HG03025 (cell line): Measurements from ENCODE around the gene ZBTB1.
"Not testable (repeated sequence)": the region's sequence is repeated elsewhere in the genome, so short reads cannot be mapped to it uniquely, and the experiment has no call there.

ENCODE experiments used
- ATAC-seq: cut with Tn5 transposase; IDR thresholded peaks from one replicate; pipeline ENCODE4 v1.9.1; 2021; ENCODE audit warnings: mild to moderate bottlenecking, moderate library complexity; ENCODE audit not compliant: unreplicated experiment, low FRiP score

ZBTB1 gene

DNA sequence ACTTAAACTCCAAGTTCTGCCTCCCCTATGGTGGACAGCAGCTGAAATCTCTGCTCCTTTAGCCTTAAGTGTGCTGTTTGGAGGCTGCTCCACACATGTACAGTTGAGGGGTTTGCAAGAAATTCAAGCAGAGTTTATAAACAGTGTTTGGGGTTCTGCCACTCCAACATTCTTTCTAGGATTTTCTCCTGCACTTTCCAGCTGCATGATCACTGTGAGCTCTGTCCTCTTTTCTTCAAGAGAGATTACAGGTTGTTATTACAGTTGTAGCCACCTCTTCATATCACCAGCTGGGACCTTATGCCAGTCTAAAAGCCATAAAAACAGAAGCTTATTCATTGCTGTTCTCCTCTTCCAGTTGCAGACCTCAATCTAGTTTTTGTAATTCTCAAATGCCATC is 9.3 kb upstream of the ZBTB1 start:
- no peak for ATAC-seq

DNA sequence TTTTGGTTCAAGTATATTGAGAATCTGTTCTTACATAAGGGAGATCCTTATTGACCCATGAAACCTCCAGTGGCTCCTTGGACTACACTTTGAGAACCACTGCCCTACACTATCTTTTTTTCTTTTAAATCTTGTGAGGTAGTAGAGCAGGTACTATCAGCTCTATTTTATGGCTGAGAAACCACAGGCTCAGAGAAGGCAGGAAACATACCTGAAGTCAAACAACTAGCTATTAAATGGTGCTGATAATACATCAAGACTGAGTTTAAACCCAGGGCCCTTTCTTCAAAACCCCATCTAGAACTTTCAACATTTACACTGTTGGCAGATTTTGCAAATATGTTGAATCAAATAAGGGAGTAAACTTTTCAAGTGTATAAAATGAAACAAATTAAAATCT is 7.8 kb upstream of the ZBTB1 start:
- no peak for ATAC-seq

DNA sequence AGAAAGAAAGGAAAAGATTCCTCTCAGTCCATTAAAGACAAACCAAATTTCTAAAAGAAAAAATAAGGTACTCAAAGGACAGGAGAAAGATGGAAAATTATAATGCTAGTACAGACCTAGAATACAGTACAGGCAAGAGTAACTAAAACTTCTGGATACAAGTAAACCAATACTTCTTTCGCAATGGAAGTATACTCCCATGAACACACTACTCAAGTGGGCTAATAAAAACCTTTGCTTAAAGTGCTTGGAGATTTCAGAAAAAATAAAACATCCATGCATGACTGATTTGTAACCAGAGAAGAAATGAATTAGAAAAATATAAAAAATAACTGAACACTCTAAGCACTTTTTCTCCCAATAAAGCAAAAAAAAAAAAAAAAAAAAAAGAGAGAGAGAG is 4.5 kb upstream of the ZBTB1 start:
- no peak for ATAC-seq

DNA sequence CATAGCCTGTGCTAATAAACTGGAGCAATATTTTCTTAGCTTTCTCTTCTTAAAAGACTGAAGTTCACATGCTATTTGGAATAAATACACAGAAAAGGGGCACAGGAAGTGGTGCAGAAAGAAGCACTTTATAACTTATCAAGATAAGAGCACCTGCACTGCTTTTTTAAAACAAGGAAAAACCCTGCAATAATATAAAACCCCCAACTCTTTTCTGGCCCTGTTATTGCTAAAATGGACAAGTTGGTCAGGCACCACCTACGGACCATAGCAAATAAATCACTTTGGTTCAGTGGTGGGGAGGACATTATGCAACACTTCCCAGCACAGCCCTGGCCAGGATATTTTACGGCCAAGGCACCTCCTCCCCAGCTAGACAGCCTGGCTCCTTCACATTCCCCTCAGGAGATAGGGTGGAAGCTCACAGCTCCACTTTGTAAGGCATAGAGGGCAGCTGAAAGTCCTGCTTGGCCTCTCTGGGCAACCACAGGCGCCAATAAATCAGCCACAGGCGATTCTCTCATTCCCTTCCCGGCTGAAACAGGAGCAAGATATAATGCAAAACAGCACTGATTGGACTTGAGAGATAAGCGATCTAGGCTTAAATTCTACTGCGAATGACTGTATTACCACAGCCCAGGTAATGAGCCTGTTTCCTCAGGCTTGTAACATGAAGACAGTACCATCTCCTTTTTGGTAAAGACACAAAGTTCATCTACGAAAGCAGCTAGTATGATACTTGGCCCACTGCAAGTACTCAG is 3.0 kb upstream of the ZBTB1 start:
- no peak for ATAC-seq

DNA sequence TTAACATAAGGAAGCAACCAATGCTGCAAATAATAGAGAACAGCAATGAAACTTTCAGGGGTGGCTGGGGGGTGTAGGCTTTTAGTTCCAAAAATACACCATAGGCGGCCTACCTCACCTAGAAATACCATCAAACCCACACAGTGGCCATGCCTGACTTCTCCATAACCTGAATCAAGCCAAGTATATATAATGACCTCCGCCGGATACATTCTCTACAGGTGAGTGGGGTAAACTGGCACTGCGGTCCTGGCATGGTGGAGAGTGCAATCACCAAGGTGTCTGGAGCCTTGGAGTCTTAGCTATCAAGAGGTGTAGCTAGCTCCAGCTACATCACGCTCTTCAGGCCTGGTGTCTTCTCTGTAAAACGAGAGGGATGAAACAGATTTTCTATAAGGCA is 2.1 kb upstream of the ZBTB1 start:
- no peak for ATAC-seq

DNA sequence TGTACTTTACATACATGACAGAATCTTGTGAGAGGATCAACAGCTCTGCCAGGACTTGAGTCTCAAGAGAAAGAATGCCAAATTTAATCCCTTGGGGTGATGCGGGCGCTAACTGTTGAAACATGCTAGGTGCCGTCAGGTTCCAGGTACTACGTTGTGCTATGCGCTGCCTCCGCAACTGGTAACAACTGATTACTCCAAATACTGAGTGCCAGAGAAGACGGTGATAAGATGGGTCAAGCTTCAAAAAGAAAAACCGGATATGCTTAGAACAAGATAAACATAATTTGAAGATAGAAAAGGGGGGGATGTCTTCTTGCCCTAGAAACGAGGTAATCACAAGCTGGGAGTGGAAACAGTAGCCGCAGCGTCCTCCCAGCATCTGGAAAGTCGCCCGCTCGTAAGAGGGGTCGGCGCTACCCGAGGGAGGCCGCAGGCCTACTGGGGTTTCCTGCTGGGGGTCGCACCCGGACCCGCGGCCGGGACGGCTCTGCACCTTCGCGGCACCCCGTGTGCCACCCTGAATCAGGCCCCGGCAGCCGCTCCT is 1.6 kb upstream of the ZBTB1 start:
- no peak for ATAC-seq

DNA sequence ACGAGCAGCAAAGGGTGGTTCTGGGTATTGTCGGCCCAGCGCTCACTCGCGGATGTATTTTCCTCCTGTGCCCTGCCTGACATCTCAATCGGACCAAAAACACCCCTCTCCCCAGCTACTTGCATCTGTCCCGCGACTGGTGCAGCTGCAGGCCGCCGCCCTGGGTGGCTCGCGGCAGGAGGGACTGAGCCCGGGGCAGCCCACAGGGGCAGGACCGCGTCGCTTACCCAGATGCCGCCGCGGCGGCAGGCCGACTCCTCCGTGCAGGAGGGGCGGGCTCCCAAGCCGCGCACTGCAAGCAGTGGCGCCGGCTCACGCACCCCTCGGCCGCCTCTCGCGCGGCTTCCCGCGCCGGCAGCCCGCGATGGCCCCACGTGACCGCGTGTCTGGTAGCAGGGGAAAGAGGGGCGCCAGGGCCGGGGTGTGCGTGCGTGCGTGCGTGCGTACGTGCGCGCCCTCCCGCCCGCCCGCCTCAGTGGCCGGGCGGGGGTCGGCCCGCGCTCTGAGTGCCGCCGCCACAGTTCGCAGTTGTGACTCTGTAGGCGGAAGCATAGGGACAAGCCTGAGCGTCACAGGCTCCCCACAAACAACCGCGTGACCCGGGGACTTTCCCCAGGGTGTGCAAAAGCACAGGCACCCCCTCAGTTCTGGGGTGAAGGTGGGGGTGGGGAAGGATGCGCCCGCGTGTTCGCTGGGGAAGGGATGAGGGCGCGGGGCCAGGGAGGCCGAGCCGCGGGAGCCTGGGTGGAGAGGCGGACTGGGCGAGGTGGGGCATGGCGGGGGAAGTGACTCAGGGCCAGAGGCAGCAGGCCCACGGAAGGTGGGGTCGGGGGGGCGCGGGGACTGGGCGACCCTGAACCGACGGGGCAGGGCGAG is 898 bp upstream of the ZBTB1 start, which contains the start of gene ZBTB25:
Gene ZBTB25, minus strand, starts transcription at position 405 of the 876 bp plus-strand sequence. CDS start 13,305 bp downstream, outside the sequence.
- peak; percentile 57 for ATAC-seq

DNA sequence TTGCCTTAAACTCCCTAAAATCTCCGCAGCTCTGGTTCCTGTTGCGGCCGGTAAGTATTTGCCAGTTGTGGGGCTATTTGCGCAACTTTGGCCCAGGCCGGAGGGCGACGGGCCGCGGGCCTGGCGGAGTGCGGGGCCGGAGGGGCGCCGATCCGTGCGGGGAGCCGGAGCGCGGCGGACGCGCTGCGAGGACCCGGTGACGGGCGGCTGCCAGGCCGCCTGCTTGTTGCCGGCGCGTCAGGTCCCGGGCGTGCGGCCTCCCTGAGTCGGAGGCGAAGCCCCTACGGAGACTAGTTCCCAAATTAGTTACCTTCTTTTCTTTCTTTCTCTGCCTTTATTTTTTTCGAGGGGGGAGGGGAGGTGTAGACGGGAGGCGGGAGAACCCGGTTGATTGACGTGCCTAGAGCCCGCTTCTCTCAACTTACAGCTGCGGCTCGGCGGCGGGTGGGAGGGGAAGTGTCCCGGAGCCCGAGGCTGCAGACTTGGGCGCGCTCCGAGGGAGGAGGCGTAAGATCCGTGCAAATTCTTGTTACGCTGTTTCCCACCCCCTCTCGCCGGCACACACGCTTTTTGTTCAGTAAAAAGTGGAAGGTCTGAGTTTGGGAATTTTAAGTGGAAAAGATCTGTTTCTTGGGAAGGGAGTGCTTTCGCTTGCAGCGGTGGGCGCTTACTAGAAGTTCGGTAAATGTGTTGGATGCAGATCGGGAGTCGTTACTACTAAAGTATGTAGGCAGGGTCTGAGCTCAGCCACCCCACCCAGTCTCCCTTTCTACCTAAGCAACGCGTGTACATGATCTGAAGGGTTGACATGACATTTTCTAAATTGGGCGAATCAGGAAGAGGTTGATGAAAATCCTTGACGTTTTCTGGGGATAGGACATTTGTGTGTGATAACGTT is 576 bp downstream of the ZBTB1 start:
- ATAC-seq, result peak; percentile 30

DNA sequence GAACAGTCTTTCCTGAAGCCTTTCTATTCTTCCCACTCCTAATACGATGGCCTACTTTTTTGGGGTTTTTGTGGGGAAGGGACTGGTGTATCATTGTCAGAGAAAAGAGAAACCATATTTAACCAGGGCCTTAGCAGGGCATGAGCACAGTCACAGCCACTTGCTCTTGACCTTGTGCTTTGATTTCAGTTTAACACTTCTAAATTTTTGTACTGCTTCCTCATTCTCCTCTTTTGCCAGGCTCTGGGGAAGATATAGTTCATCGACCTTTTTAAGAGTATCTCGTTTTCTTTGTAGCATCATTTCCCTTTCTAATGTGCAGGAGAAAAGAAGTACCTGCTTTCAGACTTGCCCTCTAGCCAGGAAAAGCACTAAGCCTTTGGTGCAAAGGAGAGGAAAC is 2.2 kb downstream of the ZBTB1 start:
- ATAC-seq, result no peak

DNA sequence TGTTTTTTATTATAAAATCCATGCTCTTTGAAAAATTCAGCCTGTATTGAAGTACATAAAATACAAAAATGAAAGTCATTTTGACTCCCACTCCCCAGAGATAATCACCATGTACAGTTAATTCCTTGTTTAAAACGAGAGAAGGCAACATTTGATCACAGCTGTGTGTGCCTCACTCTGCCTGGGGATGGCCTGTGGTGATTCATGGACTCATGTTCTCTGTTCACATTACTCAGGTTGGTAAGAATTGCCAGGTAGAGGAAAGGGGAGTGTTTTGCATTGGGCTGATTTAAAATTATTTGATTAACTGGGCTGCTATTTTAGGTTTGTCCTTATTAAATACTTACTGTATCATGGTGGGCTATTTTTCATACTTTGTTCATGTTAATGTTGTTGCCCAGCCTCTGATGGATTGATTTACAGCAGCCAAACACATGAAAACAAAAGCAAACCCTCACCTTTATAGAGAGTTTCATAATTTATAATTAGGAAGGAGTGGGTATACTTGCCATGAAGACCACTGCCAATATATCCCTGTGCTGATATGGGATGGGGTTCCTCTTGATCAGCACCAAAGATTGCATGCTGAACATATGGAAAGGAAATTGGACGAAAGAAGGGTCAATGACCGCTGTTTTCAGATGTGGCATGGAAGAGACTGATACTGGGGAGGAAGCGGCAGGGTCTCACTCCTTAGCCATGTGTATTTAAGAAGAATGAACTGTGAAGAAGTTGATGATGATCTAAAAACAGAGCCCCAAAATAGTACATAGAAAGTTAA is 3.0 kb downstream of the ZBTB1 start:
- no peak for ATAC-seq

DNA sequence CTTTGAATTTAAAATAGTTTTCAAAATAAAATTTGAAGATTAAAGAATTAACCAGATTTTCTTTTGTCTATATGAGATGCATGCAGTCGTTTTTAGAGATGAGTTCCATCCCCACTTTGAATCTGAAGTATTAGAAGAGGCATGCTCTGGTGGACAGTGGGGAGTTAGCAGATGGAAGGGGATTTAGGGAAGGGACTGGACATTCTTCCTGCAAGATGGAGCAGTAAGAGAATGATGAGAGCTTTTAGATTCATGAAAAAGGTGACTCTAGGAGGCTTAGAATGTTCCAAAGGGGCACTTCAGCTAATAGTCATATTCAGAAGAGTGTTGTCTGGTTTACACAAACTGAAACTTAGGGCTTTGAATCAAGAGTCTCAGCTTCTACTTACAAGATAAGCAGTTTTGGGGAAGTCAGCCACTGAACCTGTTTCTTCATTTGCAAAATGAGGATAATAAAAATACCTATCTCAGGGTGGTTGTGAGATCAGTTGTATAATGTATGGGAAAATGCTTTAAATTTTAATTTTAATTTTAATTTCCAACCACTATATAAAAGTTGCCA is 3.7 kb downstream of the ZBTB1 start:
- ATAC-seq, result no peak

DNA sequence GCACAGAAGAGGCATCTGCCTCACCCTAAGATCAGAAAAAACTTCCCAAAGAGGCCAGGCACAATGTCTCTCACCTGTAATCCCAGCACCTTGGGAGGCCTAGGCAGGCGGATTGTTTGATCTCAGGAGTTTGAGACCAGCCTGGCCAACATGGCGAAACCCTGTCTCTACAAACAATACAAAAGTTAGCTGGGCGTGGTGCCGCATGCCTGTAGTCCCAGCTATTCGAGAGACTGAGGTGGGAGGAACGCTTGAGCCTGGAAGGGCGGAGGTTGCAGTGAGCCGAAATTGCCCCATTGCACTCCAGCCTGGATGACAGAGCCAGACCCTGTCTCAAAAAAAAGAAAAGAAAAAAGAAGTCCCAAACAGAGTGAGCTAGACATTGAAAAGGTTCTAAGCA is 4.5 kb downstream of the ZBTB1 start:
- no peak for ATAC-seq

DNA sequence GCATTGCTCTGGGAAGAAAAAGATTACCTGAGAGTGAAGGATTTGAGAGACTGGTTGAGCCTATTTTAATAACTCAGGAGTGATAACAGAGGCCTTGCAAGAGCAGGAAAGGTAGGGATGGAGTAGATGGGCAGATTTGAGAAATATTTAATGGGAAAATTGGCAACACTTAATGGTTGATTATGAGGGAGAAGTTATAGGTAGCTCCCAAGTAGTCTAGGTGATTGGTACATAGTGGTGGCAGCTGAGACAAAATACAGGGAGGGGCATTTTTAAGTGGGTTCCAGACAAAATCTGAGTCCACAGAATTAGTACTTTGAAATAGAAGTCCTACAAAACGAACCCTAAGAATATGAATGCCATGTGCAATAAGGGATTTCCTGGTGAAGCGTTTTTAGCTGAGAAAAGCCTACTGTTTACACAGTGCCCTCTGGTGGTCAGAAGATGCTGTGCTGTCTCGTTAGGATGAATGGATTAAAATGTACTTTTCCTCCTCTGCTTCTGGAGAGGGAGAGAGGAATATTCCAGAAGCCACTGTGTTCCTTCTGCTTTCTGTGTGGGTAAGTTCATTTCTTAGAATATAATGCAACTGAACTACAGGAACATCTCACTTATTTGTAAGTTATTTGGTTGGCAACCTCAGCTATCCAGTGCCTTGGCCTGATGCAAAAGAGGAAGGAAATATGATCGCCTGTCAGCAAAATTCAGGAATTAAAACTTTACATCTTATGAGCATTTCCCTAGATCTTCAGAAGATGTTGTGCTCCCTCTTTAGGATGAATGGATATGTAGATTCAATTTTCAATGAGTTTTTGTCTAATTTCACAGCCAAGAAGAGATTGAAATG is 6.5 kb downstream of the ZBTB1 start:
- no peak for ATAC-seq

DNA sequence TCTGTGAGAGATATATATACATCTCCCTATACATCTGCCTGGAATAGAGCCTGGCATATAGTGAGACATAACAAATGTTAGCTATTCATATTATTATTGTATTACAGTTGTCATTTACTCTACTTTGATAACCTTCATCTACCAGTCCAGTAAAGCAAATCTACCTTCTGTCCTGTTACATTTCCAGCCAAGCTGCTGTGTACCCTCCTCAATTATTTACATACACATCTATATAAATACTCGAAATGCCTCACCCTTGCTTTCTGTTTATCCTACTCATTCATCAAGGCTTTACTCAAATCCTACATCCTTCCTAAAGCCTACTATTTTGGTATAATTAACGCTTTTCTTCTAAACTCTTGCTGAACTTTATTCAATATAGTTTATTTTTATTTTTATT is 8.7 kb downstream of the ZBTB1 start:
- no peak for ATAC-seq

DNA sequence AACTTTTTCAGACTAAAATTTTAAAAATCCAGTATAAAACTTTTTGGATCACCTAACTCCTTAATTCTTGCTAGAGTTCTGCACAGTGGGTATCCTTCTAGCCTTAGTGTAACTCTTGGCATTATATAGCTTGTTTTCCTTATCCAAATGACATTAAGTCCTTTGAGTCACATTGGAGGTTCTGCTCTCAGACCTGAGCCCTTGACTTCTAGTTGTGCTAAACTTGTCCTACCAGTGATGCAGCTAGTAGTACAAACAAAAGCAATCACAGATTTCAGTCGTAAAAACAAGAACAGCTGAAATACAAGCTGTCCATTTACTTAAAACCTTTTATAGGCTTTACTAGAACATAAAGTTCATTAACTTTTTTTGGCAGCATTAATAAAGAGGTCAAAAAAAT is 10.5 kb downstream of the ZBTB1 start:
- no peak for ATAC-seq

DNA sequence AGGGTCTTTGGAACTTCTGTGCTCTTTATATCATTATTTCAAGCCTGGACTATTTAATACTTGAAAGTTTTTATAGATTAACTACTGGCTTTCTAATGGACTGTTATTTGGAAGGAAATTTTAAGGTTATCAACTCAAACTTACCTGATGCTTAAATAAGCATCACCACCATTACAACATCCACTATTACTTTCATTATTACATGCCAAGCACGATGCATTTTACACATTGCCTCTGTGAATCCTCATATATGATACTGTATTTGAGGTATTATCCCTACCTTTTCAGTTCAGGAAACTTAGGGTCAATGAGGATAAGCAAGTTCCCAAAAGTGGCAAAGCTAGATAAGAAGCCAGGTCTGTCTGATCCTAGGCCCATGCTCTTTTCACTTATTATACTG is 12.4 kb downstream of the ZBTB1 start:
- ATAC-seq, result no peak

DNA sequence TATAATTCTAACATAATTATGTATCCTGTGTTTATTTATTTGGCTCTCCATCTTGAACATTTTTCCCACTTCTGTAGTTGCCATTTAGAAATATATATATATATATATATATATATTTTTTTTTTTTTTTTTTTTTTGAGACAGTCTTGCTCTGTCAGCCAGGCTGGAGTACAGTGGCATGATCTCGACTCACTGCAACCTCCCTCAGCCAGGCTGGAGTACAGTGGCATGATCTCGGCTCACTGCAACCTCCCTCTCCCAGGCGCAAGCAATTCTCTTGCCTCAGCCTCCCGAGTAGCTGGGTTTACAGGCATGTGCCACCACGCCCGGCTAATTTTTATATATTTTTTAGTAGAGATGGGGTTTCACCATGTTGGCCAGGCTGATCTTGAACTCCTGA is 13.1 kb downstream of the ZBTB1 start:
- ATAC-seq, result not testable (repeated sequence)

DNA sequence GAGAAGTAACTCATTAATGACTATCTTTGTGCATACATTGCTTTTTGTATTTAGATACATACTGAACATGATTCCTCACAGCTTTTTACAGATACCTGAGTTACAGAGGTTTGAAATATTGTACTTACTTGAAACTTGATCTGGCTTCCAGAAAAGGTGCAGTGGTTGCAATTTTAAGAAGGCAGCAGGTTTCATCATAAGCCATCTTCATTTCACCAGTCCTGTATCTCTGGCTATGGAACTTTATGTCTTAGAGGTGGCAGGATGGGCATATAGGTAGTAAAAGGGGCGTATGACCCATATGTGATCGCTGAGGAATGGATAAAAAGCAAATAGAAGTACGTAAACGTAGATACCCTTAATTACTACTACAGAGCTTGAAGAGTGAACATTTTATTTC is 13.7 kb downstream of the ZBTB1 start:
- ATAC-seq, result no peak

DNA sequence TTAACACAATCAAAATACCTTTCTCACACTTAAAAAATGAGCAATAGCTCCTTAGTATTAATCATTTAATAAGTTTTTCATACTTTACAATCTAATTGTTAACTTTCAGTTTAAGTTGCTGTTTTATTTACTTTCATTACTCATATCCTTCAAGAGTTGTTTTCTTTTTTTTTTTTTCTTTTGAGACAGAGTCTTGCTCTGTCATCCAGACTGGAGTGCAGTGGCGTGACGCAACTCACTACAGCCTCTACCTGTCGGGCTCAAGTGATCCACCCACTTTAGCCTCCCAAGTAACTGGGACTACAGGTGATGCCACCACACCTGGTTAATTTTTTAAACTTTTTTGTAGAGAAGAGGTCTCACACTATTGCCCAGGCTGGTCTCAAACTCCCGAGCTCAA is 16.1 kb downstream of the ZBTB1 start:
- no peak for ATAC-seq
